GM19452 (cell line): ENCODE measurements around the gene BARHL2.

Experiments
- ATAC-seq: cut with Tn5 transposase; IDR thresholded peaks from one replicate; pipeline ENCODE4 v1.9.1; 2021; ENCODE audit not compliant: unreplicated experiment

The BARHL2 gene

GRCh38 chr1:90711696-90712095 is 5.4 kb downstream of the BARHL2 start:
- no peak for ATAC-seq

DNA sequence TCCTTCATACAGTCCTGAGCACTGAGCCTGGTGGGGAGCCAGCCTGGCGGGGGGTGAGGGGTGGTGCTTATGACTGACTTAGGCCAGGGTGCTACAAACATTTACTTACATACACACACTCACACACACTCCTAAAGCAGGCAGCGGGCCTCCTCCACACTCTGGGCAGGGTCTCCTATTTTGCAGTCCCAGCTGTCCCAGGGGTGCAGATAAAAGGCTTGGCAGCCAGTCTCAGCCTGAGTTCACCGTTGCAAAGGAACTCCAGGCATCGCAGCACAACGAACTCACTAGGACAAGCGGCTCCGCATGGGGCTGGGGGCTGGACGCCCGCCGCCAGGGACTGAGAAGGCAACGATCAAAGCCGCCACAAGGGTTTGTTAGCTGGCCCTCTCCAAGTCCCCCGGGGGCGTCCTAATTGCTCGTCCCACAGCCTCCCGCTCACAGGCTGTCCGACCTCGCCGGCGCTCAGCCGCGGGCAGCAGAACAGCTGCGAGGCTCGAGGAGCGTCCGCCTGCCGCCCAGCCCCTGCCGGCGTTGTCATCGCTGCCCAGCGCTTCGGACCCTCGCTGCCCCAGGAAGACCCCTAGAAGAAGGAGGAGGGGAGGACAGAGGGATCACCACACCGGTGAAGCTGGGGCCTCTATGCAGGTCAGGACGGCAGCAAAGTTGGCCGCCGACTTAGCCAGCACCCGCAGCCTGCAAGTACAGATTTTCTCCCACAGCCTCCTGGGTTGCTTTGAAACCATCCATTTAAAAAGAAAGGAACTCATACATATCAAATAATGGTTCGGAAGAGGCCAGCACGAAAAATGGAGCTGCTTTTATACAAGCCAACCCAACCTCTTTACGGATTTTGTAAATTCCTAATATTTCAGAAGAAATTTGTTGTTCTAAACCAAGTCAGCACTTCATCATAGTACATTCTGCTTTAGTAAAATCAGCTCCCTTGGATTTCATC is 6.2 kb downstream of the BARHL2 start:
- no peak for ATAC-seq

DNA sequence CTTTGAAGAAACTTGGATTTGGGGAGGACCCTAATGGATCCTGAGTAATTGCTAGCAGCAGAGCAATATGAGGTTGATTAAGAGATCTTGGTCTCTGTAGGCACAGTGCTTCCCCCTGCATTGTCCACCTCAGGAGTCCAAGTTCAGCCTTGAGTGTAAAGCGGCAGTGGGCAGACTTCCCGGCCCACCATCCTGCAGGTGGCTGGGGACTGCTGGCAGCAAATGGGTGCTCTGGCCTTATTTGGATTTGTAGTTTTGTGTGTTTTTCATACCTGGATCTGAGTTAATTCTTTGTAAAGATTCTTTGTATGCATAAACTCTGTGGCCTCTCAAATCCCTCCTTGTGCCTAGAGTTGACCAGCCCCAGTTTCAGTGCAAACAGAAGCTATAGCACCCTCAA is 7.6 kb downstream of the BARHL2 start:
- ATAC-seq = no peak

- no peak for ATAC-seq
Measured at GRCh38 chr1:90708826-90709225, 8.3 kb downstream of the BARHL2 start.

DNA sequence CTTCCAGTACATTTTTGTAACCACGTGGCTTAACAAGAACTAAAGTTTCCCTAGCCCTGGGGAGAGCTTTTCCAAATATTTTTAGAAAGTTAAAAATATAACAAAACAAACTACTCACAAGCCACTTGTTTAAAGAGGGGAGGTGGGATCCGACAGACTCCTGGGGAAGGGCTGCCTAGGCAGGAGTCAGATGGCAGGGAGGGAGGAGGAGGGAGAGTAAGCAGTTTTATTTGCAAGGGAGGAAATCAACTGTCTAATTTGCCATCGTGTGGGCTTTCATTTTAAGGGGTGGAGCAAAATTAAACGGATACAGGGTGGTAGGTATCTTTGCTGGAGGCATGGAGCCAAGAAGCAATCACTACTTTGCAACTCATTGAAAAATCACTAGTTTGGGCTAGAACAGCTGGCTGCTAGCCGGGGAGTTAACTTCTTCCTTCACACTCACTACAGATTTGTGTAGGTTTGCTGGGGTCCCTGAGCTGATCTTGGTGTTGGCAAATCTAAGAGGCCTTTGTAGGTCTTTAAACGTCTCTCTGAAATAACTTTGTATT is 8.8 kb downstream of the BARHL2 start:
- no peak for ATAC-seq

DNA sequence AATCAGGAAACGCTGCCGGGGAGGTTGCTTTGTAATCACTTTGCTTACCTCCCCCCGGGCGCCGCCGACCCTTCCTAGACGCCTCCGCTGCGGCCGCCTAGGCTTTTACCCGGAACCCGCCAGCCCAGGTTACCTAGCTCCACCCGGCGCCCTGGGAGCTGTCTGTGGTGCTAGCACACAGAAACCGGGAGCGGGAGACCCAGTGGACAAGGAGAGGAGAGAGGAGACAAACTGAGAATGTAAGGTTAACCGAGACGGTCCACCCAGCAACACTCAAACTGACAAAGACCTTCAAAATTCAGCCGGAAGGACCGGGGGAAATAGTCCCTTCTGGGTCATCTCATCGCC is 9.8 kb downstream of the BARHL2 start:
- no peak for ATAC-seq

DNA sequence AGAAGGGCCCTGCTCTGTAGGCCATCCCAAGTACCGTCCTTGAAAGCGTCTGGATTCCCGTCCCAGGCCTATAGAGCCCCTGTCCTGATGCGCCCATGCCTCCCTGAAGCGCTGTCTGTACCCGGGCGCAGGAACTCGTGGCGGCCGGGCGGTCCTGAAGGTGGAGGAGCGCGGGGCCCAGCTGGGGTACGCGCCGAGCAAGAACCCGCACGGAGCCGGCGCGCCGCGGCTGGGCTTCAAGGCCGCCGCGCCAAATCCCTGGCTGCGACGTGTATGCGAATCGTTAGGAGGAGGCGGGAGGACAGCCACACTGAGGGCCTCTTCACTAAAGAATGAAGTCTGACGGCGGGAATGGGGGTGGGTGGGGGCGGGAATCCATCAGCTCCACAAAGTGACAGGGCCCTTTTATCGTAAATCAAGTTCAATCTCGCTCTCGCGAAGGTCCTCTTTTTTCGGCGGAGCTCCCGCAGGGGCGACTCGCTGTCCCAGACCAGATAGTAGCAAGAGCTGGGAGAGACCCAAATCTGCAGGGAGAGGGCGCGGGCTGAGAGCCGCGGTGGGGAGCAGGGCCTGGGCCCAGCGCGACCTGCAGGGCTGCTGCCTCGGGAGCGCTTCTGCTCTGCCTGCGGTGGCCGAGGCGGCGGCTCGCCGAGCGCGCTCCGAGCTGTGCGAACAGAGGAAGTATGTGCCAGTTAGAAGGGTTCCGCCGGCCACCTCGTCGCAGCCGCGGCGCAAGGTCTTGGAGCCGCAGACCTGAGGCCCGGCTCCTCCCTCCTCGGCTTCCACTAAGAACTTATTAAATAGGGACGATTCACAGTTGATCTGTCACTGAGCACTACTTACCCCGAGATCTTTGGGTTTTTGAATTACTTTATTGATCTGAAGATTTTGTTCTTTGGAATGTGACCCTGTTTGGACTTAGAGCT is 10.4 kb downstream of the BARHL2 start:
- ATAC-seq = no peak

- ATAC-seq = no peak
Measured at GRCh38 chr1:90705956-90706355, 11.1 kb downstream of the BARHL2 start.

- ATAC-seq = no peak
Measured at GRCh38 chr1:90704817-90705216, 12.3 kb downstream of the BARHL2 start.

DNA sequence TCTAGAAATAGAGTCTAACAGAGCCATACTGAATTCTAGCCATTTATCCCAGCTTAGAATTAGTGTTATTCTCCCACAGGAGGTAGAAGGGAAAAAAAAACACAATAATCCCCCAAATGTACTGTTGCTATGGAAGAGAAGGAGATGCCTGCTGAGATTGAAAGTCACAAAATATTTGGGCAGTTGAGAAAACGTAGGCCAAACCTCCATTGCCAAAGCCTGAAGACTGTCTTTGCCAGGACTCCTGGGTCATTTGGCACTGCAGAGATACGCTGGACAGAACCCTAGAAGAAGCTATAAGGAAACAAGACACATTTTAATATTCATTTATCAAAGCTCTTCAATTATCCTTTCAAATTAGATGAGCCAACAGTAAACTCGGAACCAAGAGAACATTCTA is 22.3 kb downstream of the BARHL2 start:
- ATAC-seq = no peak

GRCh38 chr1:90687747-90688146 is 29.4 kb downstream of the BARHL2 start:
- no peak for ATAC-seq

GRCh38 chr1:90675161-90675847 is 41.8 kb downstream of the BARHL2 start:
- no peak for ATAC-seq

DNA sequence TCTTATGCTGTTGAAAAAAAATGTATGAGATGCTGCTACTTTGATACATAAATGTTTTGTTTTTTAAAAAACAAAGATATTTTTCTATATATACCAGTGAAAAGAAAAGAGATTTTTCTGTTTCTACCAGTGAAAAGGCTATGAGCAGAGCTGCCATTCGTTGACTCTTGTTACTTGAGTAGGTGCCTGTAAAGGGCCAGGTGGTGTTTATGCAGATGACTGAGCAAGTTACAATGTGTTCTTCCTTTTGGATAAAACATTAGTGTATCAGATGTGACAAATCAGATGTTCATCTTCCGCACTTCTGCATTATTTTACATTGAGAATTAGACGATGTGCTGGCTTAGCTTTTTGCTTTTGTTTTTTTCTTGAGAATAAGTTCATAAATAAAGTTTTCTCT is 45.4 kb downstream of the BARHL2 start:
- ATAC-seq = no peak

DNA sequence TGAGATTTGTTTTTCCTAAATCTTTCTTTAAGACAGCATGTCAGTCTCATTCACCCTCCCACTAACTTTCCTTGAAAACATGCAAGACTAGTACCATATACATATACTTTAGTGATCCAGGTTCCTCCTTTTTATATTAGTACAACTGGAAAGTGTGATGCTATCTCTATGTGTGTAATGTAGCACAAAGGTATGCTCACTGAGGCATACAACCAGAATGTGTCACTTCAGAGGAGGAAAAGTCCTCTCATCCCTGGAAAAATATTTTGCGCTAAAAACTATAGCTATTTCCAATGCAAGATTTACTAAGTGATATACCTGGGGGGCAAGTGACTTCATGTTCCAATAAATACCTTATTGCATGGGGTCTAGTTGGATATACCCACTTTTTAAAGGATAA is 45.9 kb downstream of the BARHL2 start:
- ATAC-seq = no peak
